GM23248 (cell line): Measurements from ENCODE around the gene VSTM1. TPM values are rescaled to one million over a fixed set of nuclear protein-coding genes. Genes with fewer than 3 reads are reported as not detected.

Experiments used
- DNase-seq: peaks from one replicate; pipeline ENCODE4 v3.0.0-alpha.2; 2015
- H2AFZ ChIP-seq: fragments of 200-600 bp; sonication (generic); 2 replicates; pipeline ENCODE4 v1.6.1; 2016; ENCODE audit warnings: antibody characterized with exemption
- H3F3A ChIP-seq: fragments of 200-600 bp; sonication (generic); 2 replicates; pipeline ENCODE4 v1.6.1; 2016; ENCODE audit warnings: mild to moderate bottlenecking, antibody characterized with exemption, mixed run types; ENCODE audit not compliant: insufficient read depth
- H3K27ac ChIP-seq: fragments of 200-600 bp; sonication (generic); 2 replicates; pipeline ENCODE4 v1.5.1; 2016; ENCODE audit warnings: mild to moderate bottlenecking
- H3K27me3 ChIP-seq: fragments of 200-600 bp; sonication (generic); replicated peaks from 2 replicates; pipeline ENCODE4 v1.6.1; 2016; ENCODE audit warnings: mild to moderate bottlenecking; ENCODE audit not compliant: insufficient read depth
- H3K36me3 ChIP-seq: fragments of 200-600 bp; sonication (generic); 2 replicates; pipeline ENCODE4 v1.6.1; 2016; ENCODE audit warnings: low read depth, mild to moderate bottlenecking
- H3K4me1 ChIP-seq: fragments of 200-600 bp; sonication (generic); 2 replicates; pipeline ENCODE4 v1.6.1; 2016; ENCODE audit warnings: mild to moderate bottlenecking; ENCODE audit not compliant: insufficient read depth
- H3K4me2 ChIP-seq: fragments of 200-600 bp; sonication (generic); one replicate; pipeline ENCODE4 v1.6.1; 2016; ENCODE audit warnings: mild to moderate bottlenecking; ENCODE audit not compliant: unreplicated experiment
- H3K4me3 ChIP-seq: fragments of 200-600 bp; sonication (generic); 2 replicates; pipeline ENCODE4 v1.5.1; 2016; ENCODE audit warnings: mild to moderate bottlenecking
- H3K79me2 ChIP-seq: fragments of 200-600 bp; sonication (generic); 2 replicates; pipeline ENCODE4 v1.6.1; 2016; ENCODE audit warnings: mild to moderate bottlenecking; ENCODE audit not compliant: insufficient read depth
- H3K9ac ChIP-seq: fragments of 200-600 bp; sonication (generic); 2 replicates; pipeline ENCODE4 v1.6.1; 2016; ENCODE audit warnings: mild to moderate bottlenecking
- H3K9me2 ChIP-seq: fragments of 200-600 bp; sonication (generic); 2 replicates; pipeline ENCODE4 v1.6.1; 2016; ENCODE audit warnings: mixed run types, mild to moderate bottlenecking, moderate library complexity; ENCODE audit not compliant: insufficient read depth
- H3K9me3 ChIP-seq: fragments of 200-600 bp; sonication (generic); one replicate; pipeline ENCODE4 v1.6.1; 2017; ENCODE audit warnings: low read depth
- H4K20me1 ChIP-seq: fragments of 200-600 bp; sonication (generic); 2 replicates; pipeline ENCODE4 v1.6.0; 2016; ENCODE audit not compliant: insufficient read depth
- EZH2 ChIP-seq: fragments of 200-600 bp; sonication (generic); IDR thresholded peaks from 2 replicates; pipeline ENCODE4 v1.6.1; 2018; ENCODE audit warnings: antibody characterized with exemption, mild to moderate bottlenecking; ENCODE audit not compliant: insufficient read depth, poor library complexity, severe bottlenecking
- EZH2phosphoT487 ChIP-seq: fragments of 200-600 bp; sonication (generic); IDR thresholded peaks from 2 replicates; pipeline ENCODE4 v1.6.1; 2018; ENCODE audit warnings: antibody characterized with exemption, moderate library complexity, mild to moderate bottlenecking, low read depth; ENCODE audit not compliant: insufficient read depth
- WGBS, 2 experiments: methylation state at CpG; one replicate each; pipeline ENCODE4 v1.1.6; 2015 to 2017; ENCODE audit warnings: low lambda C conversion rate in 2 of 2, low coverage in 1 of 2; ENCODE audit errors: missing lambda C conversion rate in 2 of 2; 5-methylcytosine and 5-hydroxymethylcytosine counted together
- in situ Hi-C: fragments of 300-500 bp; cut with MboI; formaldehyde crosslinking; loops from 2 replicates; pipeline ENCODE4 v1.15.0; 2020
- polyA plus RNA-seq: library from polyadenylated mRNA; unstranded; fragments of >200 nt; fragmentation: Nextera tagmentation; extraction: Ambion mirVana; gene quantifications from 2 replicates; pipeline ENCODE4 v1.2.1, GENCODE V29; 2016
- small RNA-seq: library from RNA; depleted of rRNA; stranded (forward); fragments of <200 nt; gene quantifications from one replicate; pipeline ENCODE3, GENCODE V24; 2014; ENCODE audit warnings: low read depth, low replicate concordance
- total RNA-seq: library from RNA; depleted of rRNA; stranded (reverse); fragments of >200 nt; shearing (Covaris generic); gene quantifications from 2 replicates; pipeline ENCODE4 v1.2.3, GENCODE V29; 2014; rRNA removed

The VSTM1 gene
- total and polyA plus RNA-seq, 2 experiments from 2014 or later, result not detected

- H4K20me1 ChIP-seq, result no peaks in the 10 kb centered on the region
- H3K4me3 ChIP-seq, result no peak within 1 kb of the TSS; the same call in 1 of the 2 replicates
- no peaks in the 10 kb centered on the region for H3K79me2 ChIP-seq
- H2AFZ ChIP-seq, result no peak within 1 kb of the TSS
- WGBS, 2 experiments, result 8 to 10% methylated on average over 24 to 65 of the region's 66 CpGs
- in situ Hi-C loops, result no loop called here
- no peaks in the 10 kb centered on the region for H3K36me3 ChIP-seq
- no peak within 1 kb of the TSS for H3K9ac ChIP-seq
- DNase-seq, result peak; percentile 32
- H3K9me3 ChIP-seq, result no peaks in the 10 kb centered on the region
- no peak for TF ChIP-seq EZH2
- TF ChIP-seq EZH2phosphoT487, result 0 out of 2 replicates have a peak, but pooled peaks have one; percentile 45
- 0 out of 2 replicates have a peak, but pooled peaks cover 7% of the 10 kb centered on the region for H3F3A ChIP-seq
- H3K27me3 ChIP-seq, result peaks cover 10% of the 10 kb centered on the region
- H3K27ac ChIP-seq, result no peak within 1 kb of the TSS
- H3K4me1 ChIP-seq, result peaks cover 3% of the 10 kb centered on the region; the same call in 1 of the 2 replicates
- peak within 1 kb of the TSS; percentile 7 for H3K4me2 ChIP-seq
- H3K9me2 ChIP-seq, result no peaks in the 10 kb centered on the region
Measured at GRCh38 chr19:53991224-53992113, 72.2 kb downstream of the VSTM1 start, which contains the start of gene CACNG6. Gene CACNG6 (plus strand): TSS chr19:53991637. CDS start chr19:53992878, 1,241 bp downstream.

Small RNAs within 50 kb of the gene (small RNA-seq; reads per million reads assigned to genes)
- not detected for gene AC012314.20

Other genes with a start within 250 kb of the VSTM1 start
- gene NLRP12, start 239.6 kb downstream of the VSTM1 start, total RNA-seq, result not detected in 2 replicates
- not detected in 2 replicates for gene NLRP12, start 239.6 kb downstream of the VSTM1 start, polyA plus RNA-seq
- 74.8 and 85.9 TPM in 2 replicates for gene MYADM, start 196.0 kb downstream of the VSTM1 start, total RNA-seq
- 222 and 226 TPM in 2 replicates for gene MYADM, start 196.0 kb downstream of the VSTM1 start, polyA plus RNA-seq
- not detected in 2 replicates for gene PRKCG, start 181.7 kb downstream of the VSTM1 start, total RNA-seq
- not detected in 2 replicates for gene PRKCG, start 181.7 kb downstream of the VSTM1 start, polyA plus RNA-seq
- gene CACNG7, start 154.6 kb downstream of the VSTM1 start, total RNA-seq, result not detected in 2 replicates
- not detected in 2 replicates for gene CACNG7, start 154.6 kb downstream of the VSTM1 start, polyA plus RNA-seq
- 0.11 TPM in 1 of 2 replicates, not detected in the other for gene CACNG8, start 101.0 kb downstream of the VSTM1 start, total RNA-seq
- gene CACNG8, start 101.0 kb downstream of the VSTM1 start, polyA plus RNA-seq, result not detected in 2 replicates
- not detected in 2 replicates for gene CACNG6, start 72.3 kb downstream of the VSTM1 start, total RNA-seq
- not detected in 2 replicates for gene CACNG6, start 72.3 kb downstream of the VSTM1 start, polyA plus RNA-seq
- not detected in 2 replicates for gene TARM1, start 17.5 kb upstream of the VSTM1 start, total RNA-seq
- not detected in 2 replicates for gene TARM1, start 17.5 kb upstream of the VSTM1 start, polyA plus RNA-seq
- 0.54 TPM in 1 of 2 replicates, not detected in the other for gene OSCAR, start 36.9 kb upstream of the VSTM1 start, total RNA-seq
- 2.2 and 2.9 TPM in 2 replicates for gene OSCAR, start 36.9 kb upstream of the VSTM1 start, polyA plus RNA-seq
- 15.1 TPM in 1 of 2 replicates, not detected in the other for gene NDUFA3, start 39.0 kb upstream of the VSTM1 start, total RNA-seq
- gene NDUFA3, start 39.0 kb upstream of the VSTM1 start, polyA plus RNA-seq, result 198 and 210 TPM in 2 replicates
- gene TFPT, start 51.8 kb upstream of the VSTM1 start, total RNA-seq, result 11.5 and 23.8 TPM in 2 replicates
- gene TFPT, start 51.8 kb upstream of the VSTM1 start, polyA plus RNA-seq, result 29.6 and 30.0 TPM in 2 replicates
- 38.4 and 43.9 TPM in 2 replicates for gene PRPF31, start 51.9 kb upstream of the VSTM1 start, total RNA-seq
- 78.6 and 81.8 TPM in 2 replicates for gene PRPF31, start 51.9 kb upstream of the VSTM1 start, polyA plus RNA-seq
- 8.9 and 12.6 TPM in 2 replicates for gene CNOT3, start 73.9 kb upstream of the VSTM1 start, total RNA-seq
- gene CNOT3, start 73.9 kb upstream of the VSTM1 start, polyA plus RNA-seq, result 16.6 and 19.4 TPM in 2 replicates
- 6.6 and 6.9 TPM in 2 replicates for gene LENG1, start 95.8 kb upstream of the VSTM1 start, total RNA-seq
- gene LENG1, start 95.8 kb upstream of the VSTM1 start, polyA plus RNA-seq, result 10.2 and 10.9 TPM in 2 replicates
- gene TMC4, start 109.3 kb upstream of the VSTM1 start, total RNA-seq, result not detected in 2 replicates
- 0.18 TPM in 1 of 2 replicates, not detected in the other for gene TMC4, start 109.3 kb upstream of the VSTM1 start, polyA plus RNA-seq
- 109 and 157 TPM in 2 replicates for gene MBOAT7, start 125.7 kb upstream of the VSTM1 start, total RNA-seq
- 133 and 144 TPM in 2 replicates for gene MBOAT7, start 125.7 kb upstream of the VSTM1 start, polyA plus RNA-seq
- gene TSEN34, start 127.4 kb upstream of the VSTM1 start, total RNA-seq, result 102 and 105 TPM in 2 replicates
- 90.0 TPM in 2 replicates for gene TSEN34, start 127.4 kb upstream of the VSTM1 start, polyA plus RNA-seq
- gene RPS9, start 137.0 kb upstream of the VSTM1 start, total RNA-seq, result 1,319 and 1,498 TPM in 2 replicates
- 395 and 404 TPM in 2 replicates for gene RPS9, start 137.0 kb upstream of the VSTM1 start, polyA plus RNA-seq
- not detected in 2 replicates for gene LILRB3, start 159.1 kb upstream of the VSTM1 start, total RNA-seq
- 0.13 and 0.53 TPM in 2 replicates for gene LILRB3, start 159.1 kb upstream of the VSTM1 start, polyA plus RNA-seq
- not detected in 2 replicates for gene LILRA6, start 178.9 kb upstream of the VSTM1 start, total RNA-seq
- gene LILRA6, start 178.9 kb upstream of the VSTM1 start, polyA plus RNA-seq, result not detected in 2 replicates
- gene LILRB5, start 193.4 kb upstream of the VSTM1 start, total RNA-seq, result not detected in 2 replicates
- gene LILRB5, start 193.4 kb upstream of the VSTM1 start, polyA plus RNA-seq, result not detected in 2 replicates
- not detected in 2 replicates for gene LILRB2, start 217.2 kb upstream of the VSTM1 start, total RNA-seq
- not detected in 2 replicates for gene LILRB2, start 217.2 kb upstream of the VSTM1 start, polyA plus RNA-seq
- not detected in 2 replicates for gene LILRA5, start 249.3 kb upstream of the VSTM1 start, total RNA-seq
- gene LILRA5, start 249.3 kb upstream of the VSTM1 start, polyA plus RNA-seq, result not detected in 2 replicates